IMR-90 (cell line): ENCODE results near the gene TRAPPC5. TPM values are rescaled to one million over a fixed set of nuclear protein-coding genes. Genes with fewer than 3 reads are reported as not detected.

Source experiments
- ATAC-seq: fragments of 200-7000 bp; cut with Tn5 transposase; 2 replicates; pipeline ENCODE4 v1.9.1; 2020; ENCODE audit warnings: low read depth, mild to moderate bottlenecking, moderate library complexity
- BruUV-seq: library from RNA; stranded (reverse); fragments of 400-500 nt; replicated peaks from 2 replicates; lab custom pipeline; 2021; lab: Mats Ljungman, UMichigan
- CTCF ChIA-PET: fragments of 300-600 bp; formaldehyde crosslinking; extraction: SDS; loops from one replicate; lab custom pipeline; 2021; ENCODE audit warnings: antibody characterized with exemption; lab: Yijun Ruan, JAX
- POLR2A ChIA-PET: fragments of 300-600 bp; sonication (Branson Sonifier 250); formaldehyde crosslinking; loops from one replicate; lab custom pipeline; 2022; ENCODE audit warnings: antibody characterized with exemption; ENCODE audit not compliant: unreplicated experiment; lab: Charles Lee
- DNase-seq: peaks from one replicate; pipeline ENCODE4 v3.0.0; 2013
- H2AFZ ChIP-seq: replicated peaks from 2 replicates; pipeline ENCODE3; 2013; ENCODE audit warnings: low read length, mild to moderate bottlenecking; ENCODE audit not compliant: poor library complexity
- H2AK5ac ChIP-seq: 2 replicates; pipeline ENCODE4 v1.6.1; 2013; ENCODE audit warnings: low read depth, low read length, inconsistent platforms
- H2AK9ac ChIP-seq: replicated peaks from 2 replicates; pipeline ENCODE3; 2013; ENCODE audit warnings: mild to moderate bottlenecking, low read depth, low read length, moderate library complexity; ENCODE audit not compliant: poor library complexity
- H2BK120ac ChIP-seq: 2 replicates; pipeline ENCODE4 v1.6.1; 2013; ENCODE audit warnings: low read depth, low read length, inconsistent platforms
- H2BK15ac ChIP-seq: 3 replicates; pipeline ENCODE4 v1.6.1; 2013; ENCODE audit warnings: low read depth, low read length, inconsistent platforms
- H2BK20ac ChIP-seq: 2 replicates; pipeline ENCODE4 v1.6.1; 2013; ENCODE audit warnings: low read depth, mild to moderate bottlenecking, inconsistent platforms, low read length, moderate library complexity
- H2BK5ac ChIP-seq: 2 replicates; pipeline ENCODE4 v1.6.1; 2013; ENCODE audit warnings: mild to moderate bottlenecking, low read depth, low read length, inconsistent platforms; ENCODE audit not compliant: poor library complexity, severe bottlenecking
- H3K14ac ChIP-seq: replicated peaks from 2 replicates; pipeline ENCODE4 v1.6.1; 2013; ENCODE audit warnings: low read depth, low read length, inconsistent platforms
- H3K18ac ChIP-seq: 2 replicates; pipeline ENCODE4 v1.6.1; 2013; ENCODE audit warnings: low read depth, low read length, control low read depth
- H3K23ac ChIP-seq: 2 replicates; pipeline ENCODE4 v1.6.1; 2013; ENCODE audit warnings: low read depth, low read length, inconsistent platforms
- H3K27ac ChIP-seq: 2 replicates; pipeline ENCODE4 v1.5.1; 2013; ENCODE audit warnings: mild to moderate bottlenecking, control low read depth, low read length; ENCODE audit not compliant: insufficient read depth
- H3K27me3 ChIP-seq: 2 replicates; pipeline ENCODE4 v1.6.1; 2013; ENCODE audit warnings: low read length; ENCODE audit not compliant: control insufficient read depth, insufficient read depth
- H3K36me3 ChIP-seq: 2 replicates; pipeline ENCODE4 v1.6.1; 2013; ENCODE audit warnings: low read length, mixed read lengths; ENCODE audit not compliant: control insufficient read depth, insufficient read depth
- H3K4ac ChIP-seq: 2 replicates; pipeline ENCODE4 v1.6.1; 2013; ENCODE audit warnings: low read depth, low read length, inconsistent platforms
- H3K4me1 ChIP-seq: 2 replicates; pipeline ENCODE4 v1.6.1; 2013; ENCODE audit warnings: low read length, mixed read lengths; ENCODE audit not compliant: control insufficient read depth, insufficient read depth
- H3K4me2 ChIP-seq: 2 replicates; pipeline ENCODE4 v1.6.1; 2013; ENCODE audit warnings: low read depth, mild to moderate bottlenecking, control low read depth, low read length, moderate library complexity
- H3K4me3 ChIP-seq: 2 replicates; pipeline ENCODE4 v1.5.1; 2013; ENCODE audit warnings: low read depth, mild to moderate bottlenecking, control low read depth, low read length, moderate library complexity; ENCODE audit not compliant: insufficient read depth
- H3K56ac ChIP-seq: 2 replicates; pipeline ENCODE4 v1.6.1; 2013; ENCODE audit warnings: low read length, inconsistent platforms; ENCODE audit not compliant: insufficient read depth; ENCODE audit errors: extremely low read depth
- H3K79me1 ChIP-seq, 2 experiments: 2 replicates each; pipeline ENCODE4 v1.6.1; 2013; ENCODE audit warnings: low read length in 2 of 2, inconsistent platforms in 1 of 2, low read depth in 1 of 2
- H3K9ac ChIP-seq: 2 replicates; pipeline ENCODE4 v1.6.1; 2013; ENCODE audit warnings: low read depth, low read length, control low read depth
- H3K9me1 ChIP-seq: 2 replicates; pipeline ENCODE4 v1.6.1; 2013; ENCODE audit warnings: low read length, inconsistent platforms; ENCODE audit not compliant: insufficient read depth
- H3K9me3 ChIP-seq: 2 replicates; pipeline ENCODE4 v1.6.1; 2013; ENCODE audit warnings: low read length; ENCODE audit not compliant: control insufficient read depth, insufficient read depth
- H4K20me1 ChIP-seq: 2 replicates; pipeline ENCODE4 v1.6.1; 2013; ENCODE audit warnings: low read length, inconsistent platforms; ENCODE audit not compliant: insufficient read depth
- H4K5ac ChIP-seq: 2 replicates; pipeline ENCODE4 v1.6.1; 2013; ENCODE audit warnings: mild to moderate bottlenecking, low read depth, low read length, control low read depth
- H4K8ac ChIP-seq, 2 experiments: 2 replicates each; pipeline ENCODE4 v1.6.1; 2013; ENCODE audit warnings: low read depth in 2 of 2, low read length in 2 of 2, control low read depth in 1 of 2, inconsistent platforms in 1 of 2
- H4K91ac ChIP-seq: 2 replicates; pipeline ENCODE4 v1.6.1; 2013; ENCODE audit warnings: low read depth, low read length, inconsistent platforms; ENCODE audit not compliant: insufficient read depth
- CEBPB ChIP-seq: IDR thresholded peaks from 2 replicates; pipeline ENCODE4 v1.6.1; 2012; ENCODE audit warnings: low read depth, low read length, improper control_type of control experiment
- NFE2L2 ChIP-seq: fragments of 150-350 bp; IDR thresholded peaks from 2 replicates; pipeline ENCODE4 v1.6.1; 2016; ENCODE audit warnings: low read depth, mild to moderate bottlenecking, low read length
- POLR2A ChIP-seq: IDR thresholded peaks from 2 replicates; pipeline ENCODE4 v1.6.1; 2012; ENCODE audit warnings: mild to moderate bottlenecking, low read depth, low read length
- WGBS, 2 experiments: methylation state at CpG; one replicate each; pipeline versions ENCODE4 v1.1.5 to v1.1.7; 2013; ENCODE audit warnings: missing lambda C conversion rate in 2 of 2; ENCODE audit not compliant: insufficient read length in 1 of 2; ENCODE audit errors: extremely low coverage in 2 of 2; 5-methylcytosine and 5-hydroxymethylcytosine counted together
- dilution Hi-C: fragments of 300-500 bp; cut with HindIII; formaldehyde crosslinking; loops from one replicate; pipeline ENCODE4 v1.14.3; 2018; ENCODE audit warnings: low sequenced_read_pairs; ENCODE audit not compliant: unreplicated experiment
- in situ Hi-C: fragments of 300-500 bp; cut with MboI; formaldehyde crosslinking; loops from 3 replicates; pipeline ENCODE4 v1.14.3; 2019; ENCODE audit warnings: low sequenced_read_pairs, inconsistent platforms, mixed read lengths
- intact Hi-C: fragments of 100-400 bp; cut with micrococcal nuclease; formaldehyde crosslinking; loops from 2 replicates; pipeline ENCODE4 v1.10.0; 2022
- polyA plus RNA-seq, 3 experiments: library from polyadenylated mRNA; depleted of rRNA; stranded (reverse); fragments of >200 nt; gene quantifications; 2 replicates each; pipeline ENCODE4 v1.2.3, GENCODE V29; 2012; ENCODE audit warnings: low replicate concordance in 1 of 3
- total RNA-seq: library from RNA; depleted of rRNA; stranded (reverse); fragments of >200 nt; gene quantifications from 2 replicates; pipeline ENCODE4 v1.2.3, GENCODE V29; 2012
- TF ChIP-seq, protein P1 (sequence below): fragments of 150-350 bp; IDR thresholded peaks from 2 replicates; pipeline ENCODE4 v1.6.1; 2016; ENCODE audit warnings: low read depth, mild to moderate bottlenecking, low read length, moderate library complexity, borderline replicate concordance
- TF ChIP-seq, protein P2 (sequence below): fragments of 150-350 bp; IDR thresholded peaks from 2 replicates; pipeline ENCODE4 v1.6.1; 2017; ENCODE audit warnings: mild to moderate bottlenecking, antibody characterized with exemption, low read length, low read depth

Gene TRAPPC5
- total and polyA plus RNA-seq, 2 of the 4 experiments (the other 2 are of a cell fraction) = 54.7 to 109 TPM

GRCh38 chr19:7699003-7699402, 18.4 kb downstream of the TRAPPC5 start:
- no peak for ATAC-seq

More at GRCh38 chr19:7699003-7699402, 18.4 kb downstream of the TRAPPC5 start:
- Histone ChIP-seq H3K23ac (no peak overlapping the region), H3K18ac (no peak overlapping the region), H3K36me3 (no peaks in the 10 kb centered on the region), H3K27ac (no peak overlapping the region), H4K5ac (no peak overlapping the region), H4K8ac (no peak overlapping the region), H2BK120ac (no peak overlapping the region), H4K20me1 (no peaks in the 10 kb centered on the region), H3K9me1 (no peaks in the 10 kb centered on the region), H2AK9ac (no peak overlapping the region), H4K91ac (no peak overlapping the region), H2BK15ac (no peak overlapping the region), H3K79me1 (no peaks in the 10 kb centered on the region), H3K4me3 (no peak overlapping the region), H3K27me3 (peaks cover 24% of the 10 kb centered on the region), H2BK20ac (no peak overlapping the region), H2AFZ (no peak overlapping the region), H3K9ac (no peak overlapping the region), H2AK5ac (no peak overlapping the region), H3K4ac (no peak overlapping the region), H3K9me3 (no peaks in the 10 kb centered on the region), H3K56ac (no peak overlapping the region), H3K4me2 (no peak overlapping the region), H3K4me1 (no peaks in the 10 kb centered on the region), H3K14ac (no peak overlapping the region), H2BK5ac (no peak overlapping the region)
- no TSS peak for BruUV-seq
- 40% methylated on average over 2 of the region's 2 CpGs; no CpG with 5 or more reads in 1 of the 2 experiments for WGBS, 2 experiments
- in situ Hi-C loops (no loop called here), intact Hi-C loops (no loop called here), dilution Hi-C loops (no loop called here)
- DNase-seq = no peak
- CTCF ChIA-PET = interaction anchor here (0.7 to 1.4 kb wide), 2 partner anchors 18 to 83 kb away, joined by 3 to 6 read pairs; partner anchors contain the start of gene TRAPPC5
- POLR2A ChIA-PET = no interaction called here
- TF ChIP-seq, protein P1, sequence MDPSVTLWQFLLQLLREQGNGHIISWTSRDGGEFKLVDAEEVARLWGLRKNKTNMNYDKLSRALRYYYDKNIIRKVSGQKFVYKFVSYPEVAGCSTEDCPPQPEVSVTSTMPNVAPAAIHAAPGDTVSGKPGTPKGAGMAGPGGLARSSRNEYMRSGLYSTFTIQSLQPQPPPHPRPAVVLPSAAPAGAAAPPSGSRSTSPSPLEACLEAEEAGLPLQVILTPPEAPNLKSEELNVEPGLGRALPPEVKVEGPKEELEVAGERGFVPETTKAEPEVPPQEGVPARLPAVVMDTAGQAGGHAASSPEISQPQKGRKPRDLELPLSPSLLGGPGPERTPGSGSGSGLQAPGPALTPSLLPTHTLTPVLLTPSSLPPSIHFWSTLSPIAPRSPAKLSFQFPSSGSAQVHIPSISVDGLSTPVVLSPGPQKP = no peak
- TF ChIP-seq, protein P2, sequence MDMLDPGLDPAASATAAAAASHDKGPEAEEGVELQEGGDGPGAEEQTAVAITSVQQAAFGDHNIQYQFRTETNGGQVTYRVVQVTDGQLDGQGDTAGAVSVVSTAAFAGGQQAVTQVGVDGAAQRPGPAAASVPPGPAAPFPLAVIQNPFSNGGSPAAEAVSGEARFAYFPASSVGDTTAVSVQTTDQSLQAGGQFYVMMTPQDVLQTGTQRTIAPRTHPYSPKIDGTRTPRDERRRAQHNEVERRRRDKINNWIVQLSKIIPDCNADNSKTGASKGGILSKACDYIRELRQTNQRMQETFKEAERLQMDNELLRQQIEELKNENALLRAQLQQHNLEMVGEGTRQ = no peak
- TF ChIP-seq NFE2L2 (no peak), POLR2A (no peak), CEBPB (no peak)
